HepG2 (cell line): ENCODE measurements around the gene TCF25. TPM values are rescaled to one million over a fixed set of nuclear protein-coding genes. Genes with fewer than 3 reads are reported as not detected.
A peak's percentile ranks its signal among the peaks of the same experiment; 100 is the strongest.

Source experiments
- DPF2 ChIP-seq: sonication (generic); formaldehyde crosslinking; IDR thresholded peaks from 2 replicates; pipeline ENCODE4 v1.4.0; 2020; ENCODE audit warnings: mild to moderate bottlenecking, low read depth, missing genetic modification reagents, borderline replicate concordance
- E2F2 ChIP-seq: sonication (generic); formaldehyde crosslinking; IDR thresholded peaks from 2 replicates; pipeline ENCODE4 v1.4.0; 2020; ENCODE audit warnings: missing genetic modification reagents, borderline replicate concordance
- ERF ChIP-seq: IDR thresholded peaks from 2 replicates; pipeline ENCODE4 v1.6.1; 2018; ENCODE audit warnings: missing biosample characterization, missing genetic modification reagents
- HMGXB3 ChIP-seq: sonication (generic); formaldehyde crosslinking; IDR thresholded peaks from 2 replicates; pipeline ENCODE4 v1.4.0; 2020; ENCODE audit warnings: missing genetic modification reagents, borderline replicate concordance
- MIER2 ChIP-seq: IDR thresholded peaks from 2 replicates; pipeline ENCODE4 v1.6.1; 2016; ENCODE audit warnings: missing biosample characterization, missing genetic modification reagents
- MLLT10 ChIP-seq: sonication (generic); formaldehyde crosslinking; IDR thresholded peaks from 2 replicates; pipeline ENCODE4 v1.4.0; 2020; ENCODE audit warnings: missing genetic modification reagents
- PITX1 ChIP-seq: sonication (generic); formaldehyde crosslinking; IDR thresholded peaks from 2 replicates; pipeline ENCODE4 v1.5.1; 2020; ENCODE audit warnings: mild to moderate bottlenecking, missing genetic modification reagents
- U2AF2 ChIP-seq: fragments of 200-400 bp; formaldehyde crosslinking; IDR thresholded peaks from 2 replicates; pipeline ENCODE4 v1.6.1; 2017; ENCODE audit warnings: low read depth, mild to moderate bottlenecking, low read length
- ZNF430 ChIP-seq: sonication (generic); formaldehyde crosslinking; IDR thresholded peaks from 2 replicates; pipeline ENCODE4 v1.9.0; 2021; ENCODE audit warnings: mild to moderate bottlenecking, missing genetic modification reagents
- ZNF503 ChIP-seq: sonication (generic); formaldehyde crosslinking; IDR thresholded peaks from 2 replicates; pipeline ENCODE4 v1.4.0; 2020; ENCODE audit warnings: missing genetic modification reagents
- ZNF547 ChIP-seq: sonication (generic); formaldehyde crosslinking; IDR thresholded peaks from 2 replicates; pipeline ENCODE4 v1.5.1; 2020; ENCODE audit warnings: mild to moderate bottlenecking, missing genetic modification reagents
- ZNF577 ChIP-seq: sonication (generic); formaldehyde crosslinking; IDR thresholded peaks from 2 replicates; pipeline ENCODE4 v1.4.0; 2020; ENCODE audit warnings: mild to moderate bottlenecking, low read depth, missing genetic modification reagents, borderline replicate concordance
- ZNF589 ChIP-seq: sonication (generic); formaldehyde crosslinking; conservative IDR thresholded peaks from 2 replicates; pipeline ENCODE4 v1.8.0; 2022; ENCODE audit warnings: mild to moderate bottlenecking, moderate library complexity, missing genetic modification reagents
- ZNF782 ChIP-seq: sonication (generic); formaldehyde crosslinking; IDR thresholded peaks from 2 replicates; pipeline ENCODE4 v1.4.0; 2020; ENCODE audit warnings: missing genetic modification reagents, mild to moderate bottlenecking, borderline replicate concordance
- ZNF788 ChIP-seq: sonication (generic); formaldehyde crosslinking; IDR thresholded peaks from 2 replicates; pipeline ENCODE4 v1.5.0; 2020; ENCODE audit warnings: mild to moderate bottlenecking, missing genetic modification reagents, borderline replicate concordance
- polyA plus RNA-seq, 8 experiments: library from polyadenylated mRNA; depleted of rRNA in 3 of 8; stranded (reverse) in 7 of 8; unstranded in 1 of 8; fragments of >200 nt; fragmentation: Illumina TruSeq in 4 of 8; extraction: Trizol in 4 of 8; gene quantifications; 2 replicates each; pipeline versions ENCODE4 v1.2.1 to v1.2.3, GENCODE V29; 2011 to 2016; ENCODE audit warnings: low read depth in 4 of 8, missing spikeins in 1 of 8, mixed read lengths in 1 of 8; ENCODE audit not compliant: insufficient read depth in 1 of 8
- total RNA-seq, 5 experiments: library from RNA; depleted of rRNA; stranded (reverse); fragments of >200 nt; fragmentation: Illumina TruSeq; extraction: Trizol; gene quantifications; 2 replicates each; pipeline ENCODE4 v1.2.3, GENCODE V29; 2016; ENCODE audit warnings: low read depth in 1 of 5
- TF ChIP-seq, protein P1 (sequence below): IDR thresholded peaks from 2 replicates; pipeline ENCODE4 v1.6.1; 2016; ENCODE audit warnings: control low read depth

Gene TCF25
- total and polyA plus RNA-seq, 2 of the 13 experiments (the other 11 are each of a cell fraction or from before 2014, with no cell fraction given): 138 to 206 TPM

- TF ChIP-seq ZNF589 (CRISPR knock-in tag) (0 out of 2 replicates have a peak, but pooled peaks have one; percentile 50), HMGXB3 (CRISPR knock-in tag) (no peak), E2F2 (CRISPR knock-in tag) (no peak), MLLT10 (CRISPR knock-in tag) (no peak), ZNF577 (no peak), U2AF2 (no peak), ZNF788 (CRISPR knock-in tag) (0 out of 2 replicates have a peak, but pooled peaks have one; percentile 59), MIER2 (CRISPR knock-in tag) (peak; percentile 30; the same call in 1 of the 2 replicates), ZNF430 (CRISPR knock-in tag) (peak; percentile 36; the same call in 1 of the 2 replicates), DPF2 (peak; percentile 19; the same call in 1 of the 2 replicates), ERF (peak; percentile 90), ZNF547 (CRISPR knock-in tag) (no peak), ZNF782 (peak; percentile 73), ZNF503 (CRISPR knock-in tag) (no peak; the same call in none of the 2 replicates), PITX1 (CRISPR knock-in tag) (no peak)
- TF ChIP-seq, protein P1, sequence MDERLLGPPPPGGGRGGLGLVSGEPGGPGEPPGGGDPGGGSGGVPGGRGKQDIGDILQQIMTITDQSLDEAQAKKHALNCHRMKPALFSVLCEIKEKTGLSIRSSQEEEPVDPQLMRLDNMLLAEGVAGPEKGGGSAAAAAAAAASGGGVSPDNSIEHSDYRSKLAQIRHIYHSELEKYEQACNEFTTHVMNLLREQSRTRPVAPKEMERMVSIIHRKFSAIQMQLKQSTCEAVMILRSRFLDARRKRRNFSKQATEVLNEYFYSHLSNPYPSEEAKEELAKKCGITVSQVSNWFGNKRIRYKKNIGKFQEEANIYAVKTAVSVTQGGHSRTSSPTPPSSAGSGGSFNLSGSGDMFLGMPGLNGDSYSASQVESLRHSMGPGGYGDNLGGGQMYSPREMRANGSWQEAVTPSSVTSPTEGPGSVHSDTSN (CRISPR knock-in tag): no peak
Measured at GRCh38 chr16:89921702-89922476, 48.5 kb downstream of the TCF25 start (continued).
